Activated CD8-positive, alpha-beta memory T cell treated with anti-CD3 and anti-CD28 coated beads, Interleukin-2, amount 50 U/mL, for 48 hours (primary cell): Measurements from ENCODE around the gene VGF.

Source experiments
- DNase-seq: peaks from one replicate; pipeline ENCODE4 v3.0.0-alpha.2; 2020

Gene VGF

DNA sequence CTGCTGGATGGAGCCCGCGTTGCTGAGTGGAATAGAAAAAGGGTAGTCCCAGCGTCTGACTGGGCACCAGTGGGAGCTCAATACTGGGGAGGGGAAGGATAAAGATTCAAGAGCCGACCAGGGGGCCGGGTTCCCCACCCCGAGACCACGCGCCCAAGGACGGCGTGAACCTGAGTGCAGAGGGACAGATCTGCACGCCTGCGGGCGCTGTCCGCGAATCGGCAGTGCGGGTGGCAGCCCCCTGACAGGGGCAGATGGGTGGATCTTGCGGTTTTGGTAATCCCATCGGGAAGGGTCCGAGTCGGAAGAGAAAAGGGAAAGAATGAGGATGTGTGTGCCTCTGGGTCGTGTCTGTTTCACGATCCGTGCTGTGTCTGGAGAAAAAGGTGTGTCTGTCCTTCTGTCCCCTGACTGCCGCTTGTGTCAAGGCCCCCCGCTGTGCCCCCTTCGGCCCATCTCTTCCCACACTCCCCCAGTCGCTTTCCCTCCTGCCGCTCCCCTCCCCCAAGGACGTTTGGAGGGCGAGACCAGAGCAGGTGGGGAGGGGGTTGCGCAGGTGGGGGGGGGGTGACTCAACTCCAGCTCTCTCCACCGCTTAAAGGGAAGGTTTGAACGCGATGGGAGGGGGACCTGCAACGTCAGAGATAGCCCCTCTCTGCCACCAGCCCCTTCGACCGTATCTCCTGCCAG lies 734 bp upstream of the VGF start:
- no peak for DNase-seq

DNA sequence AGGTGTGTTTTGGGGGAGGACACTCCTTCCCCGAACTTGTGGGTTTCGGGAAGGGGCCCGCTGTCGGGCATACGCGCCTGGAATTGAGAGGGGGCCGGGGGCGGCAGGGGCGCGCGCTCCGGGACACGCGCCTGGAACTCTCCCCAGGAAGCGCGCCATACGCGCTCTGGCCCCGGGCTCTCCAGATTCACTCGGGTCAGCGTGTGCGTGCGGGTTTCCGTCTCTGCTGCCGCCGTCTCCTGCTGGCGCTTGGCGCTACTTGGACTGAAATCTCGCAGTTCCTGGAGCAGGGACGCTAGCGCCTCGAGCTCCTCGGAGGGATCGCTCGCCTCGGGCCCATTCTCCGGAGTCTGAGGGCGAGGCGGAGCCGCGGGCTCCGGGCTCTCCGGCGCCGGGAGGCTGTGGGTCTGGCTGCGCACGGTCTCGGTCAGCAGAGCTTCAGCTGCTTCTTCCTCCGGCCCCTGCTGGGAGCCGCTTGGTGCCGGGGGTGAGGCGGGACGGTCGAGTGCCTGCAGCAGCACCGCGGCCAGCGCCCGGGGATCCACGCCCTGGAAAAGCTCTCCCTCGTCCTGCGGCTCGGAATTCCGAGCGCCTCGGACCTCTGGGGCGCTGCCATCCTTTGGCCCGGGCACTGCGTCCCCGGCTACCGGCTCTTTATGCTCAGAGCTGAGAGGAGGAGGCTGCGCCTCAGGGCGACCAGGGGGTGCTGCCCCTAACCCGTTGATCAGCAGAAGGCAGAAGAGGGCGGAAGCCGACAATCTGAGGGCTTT lies 1.1 kb downstream of the VGF start:
- DNase-seq = no peak

DNA sequence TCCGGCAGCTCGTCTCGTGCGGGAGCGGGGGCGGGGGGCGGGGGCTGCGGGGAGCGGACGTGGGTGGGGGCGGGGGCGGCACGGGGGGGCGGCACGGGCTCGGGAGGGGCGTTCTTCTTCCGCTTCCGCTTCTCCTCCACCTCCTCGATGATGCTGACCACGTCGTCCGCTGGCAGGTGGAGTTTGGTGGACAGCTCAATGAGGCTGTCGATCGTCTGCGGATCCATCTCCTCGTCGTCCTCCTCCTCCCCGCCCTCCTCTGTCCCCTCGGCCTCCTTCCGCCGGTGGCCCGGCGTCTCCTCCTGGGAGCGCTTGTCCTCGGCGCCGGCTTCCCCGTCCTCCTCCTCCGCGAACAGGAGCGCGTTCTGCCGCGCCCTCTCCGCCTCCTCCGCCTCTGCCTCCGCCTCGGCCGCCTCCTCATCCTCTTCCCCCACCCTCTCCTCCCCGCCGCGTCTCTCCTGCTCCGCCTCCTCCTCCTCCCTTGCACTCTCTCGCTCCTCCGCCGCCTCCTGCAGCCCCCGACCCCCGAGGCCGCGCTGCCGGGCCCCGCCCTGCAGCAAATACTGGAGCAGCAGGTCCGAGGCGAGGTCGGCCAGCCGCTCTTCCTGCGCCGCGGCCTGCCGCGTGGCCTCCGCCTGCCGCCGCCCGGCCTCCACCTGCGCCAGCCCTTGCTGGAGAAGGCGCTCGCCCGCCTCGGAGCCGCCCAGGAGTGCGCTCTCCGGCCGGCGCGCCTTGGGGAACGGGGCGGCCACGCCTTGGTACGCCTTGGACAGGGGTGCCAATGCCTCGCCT lies 1.9 kb downstream of the VGF start:
- no peak for DNase-seq

DNA sequence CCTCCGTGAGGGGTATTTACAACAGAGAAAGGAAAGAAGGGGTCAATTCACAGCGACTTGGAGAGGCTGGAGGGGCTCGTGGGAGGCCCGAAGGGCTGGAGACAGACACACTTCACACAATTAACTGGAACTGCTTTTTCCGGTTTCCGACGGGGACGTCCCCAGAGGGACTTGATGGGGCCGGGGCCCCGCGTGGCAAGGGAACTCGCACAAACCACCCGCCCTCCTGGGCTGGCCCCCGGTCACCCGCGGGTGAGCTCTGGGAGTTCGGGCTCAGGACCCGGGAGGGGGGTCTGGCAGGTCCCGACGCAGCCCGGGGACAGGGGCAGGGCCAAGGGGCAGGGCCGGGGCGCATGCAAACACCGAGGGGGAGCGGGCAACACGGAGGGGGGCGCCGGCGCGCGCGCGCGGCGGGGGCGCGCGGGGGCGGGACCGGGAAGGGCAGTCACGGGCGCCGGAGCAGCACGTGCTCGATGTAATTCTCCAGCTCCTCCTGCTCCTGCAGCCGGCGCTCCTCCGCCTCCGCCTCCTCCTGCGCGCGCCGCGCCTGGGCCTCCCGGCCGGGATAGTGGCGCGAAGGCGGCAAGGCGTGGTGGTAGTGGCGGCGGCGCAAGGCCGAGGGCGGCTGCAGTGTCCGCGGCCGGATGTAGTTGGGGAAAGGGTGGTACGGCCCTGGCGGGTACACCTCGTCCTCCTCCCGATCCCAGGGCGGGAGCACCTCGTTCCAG lies 2.7 kb downstream of the VGF start:
- DNase-seq = no peak

DNA sequence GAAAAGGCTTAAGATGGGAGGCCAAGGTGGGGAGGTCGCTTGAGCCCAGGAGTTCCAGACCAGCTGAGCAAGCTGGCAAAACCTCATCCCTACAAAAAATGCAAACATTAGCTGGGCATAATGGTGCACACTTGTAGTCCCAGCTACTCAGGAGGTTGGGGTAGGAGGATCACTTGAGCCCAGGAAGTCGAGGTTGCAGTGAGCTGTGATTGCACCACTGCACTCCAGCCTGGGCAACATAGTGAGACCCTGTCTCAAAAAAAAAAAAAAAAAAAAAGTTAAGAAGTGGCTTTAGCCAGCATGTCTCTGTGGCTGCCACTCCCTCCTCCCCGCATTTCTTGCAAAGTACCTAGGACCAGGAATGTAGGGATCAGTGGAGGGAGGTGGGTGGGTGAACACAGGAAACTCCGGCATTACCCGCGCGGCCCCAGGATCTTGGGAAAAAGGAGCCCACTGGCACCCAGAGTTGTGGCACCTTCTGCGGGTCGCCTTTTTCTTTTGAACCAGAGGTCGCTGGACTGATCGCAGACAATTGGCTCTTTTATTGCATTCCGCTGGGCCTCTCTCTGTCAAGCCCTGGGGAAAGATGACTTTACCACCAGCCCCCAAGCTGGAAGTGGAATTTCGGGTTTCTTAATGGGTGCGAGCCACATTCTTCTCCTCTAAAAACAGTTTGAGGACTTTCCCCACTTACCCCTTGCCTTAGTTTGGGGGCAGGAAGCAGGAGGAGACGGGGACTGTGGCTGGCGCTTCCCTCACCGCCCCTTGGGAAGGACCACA lies 3.5 kb downstream of the VGF start:
- no peak for DNase-seq

DNA sequence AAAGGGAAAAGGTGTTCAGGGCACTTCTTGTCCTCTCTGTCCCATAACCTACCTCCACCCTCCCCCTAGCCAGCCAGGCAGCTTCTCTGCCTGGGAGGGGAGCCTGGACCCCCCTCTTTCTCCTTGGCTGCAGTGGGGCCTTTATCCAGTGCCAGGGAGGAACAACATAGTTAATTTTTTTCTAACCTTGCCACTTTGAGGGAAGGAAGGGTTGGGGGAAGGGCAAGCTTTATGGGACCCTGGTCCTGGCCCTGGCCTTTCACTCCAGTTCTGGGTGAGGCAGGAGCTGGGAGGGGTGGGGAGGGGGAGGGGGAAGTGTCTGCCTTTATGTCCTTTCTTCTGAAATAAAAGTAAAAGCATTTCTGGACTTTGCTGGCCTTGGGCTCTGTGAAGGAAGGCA lies 4.5 kb downstream of the VGF start:
- no peak for DNase-seq

DNA sequence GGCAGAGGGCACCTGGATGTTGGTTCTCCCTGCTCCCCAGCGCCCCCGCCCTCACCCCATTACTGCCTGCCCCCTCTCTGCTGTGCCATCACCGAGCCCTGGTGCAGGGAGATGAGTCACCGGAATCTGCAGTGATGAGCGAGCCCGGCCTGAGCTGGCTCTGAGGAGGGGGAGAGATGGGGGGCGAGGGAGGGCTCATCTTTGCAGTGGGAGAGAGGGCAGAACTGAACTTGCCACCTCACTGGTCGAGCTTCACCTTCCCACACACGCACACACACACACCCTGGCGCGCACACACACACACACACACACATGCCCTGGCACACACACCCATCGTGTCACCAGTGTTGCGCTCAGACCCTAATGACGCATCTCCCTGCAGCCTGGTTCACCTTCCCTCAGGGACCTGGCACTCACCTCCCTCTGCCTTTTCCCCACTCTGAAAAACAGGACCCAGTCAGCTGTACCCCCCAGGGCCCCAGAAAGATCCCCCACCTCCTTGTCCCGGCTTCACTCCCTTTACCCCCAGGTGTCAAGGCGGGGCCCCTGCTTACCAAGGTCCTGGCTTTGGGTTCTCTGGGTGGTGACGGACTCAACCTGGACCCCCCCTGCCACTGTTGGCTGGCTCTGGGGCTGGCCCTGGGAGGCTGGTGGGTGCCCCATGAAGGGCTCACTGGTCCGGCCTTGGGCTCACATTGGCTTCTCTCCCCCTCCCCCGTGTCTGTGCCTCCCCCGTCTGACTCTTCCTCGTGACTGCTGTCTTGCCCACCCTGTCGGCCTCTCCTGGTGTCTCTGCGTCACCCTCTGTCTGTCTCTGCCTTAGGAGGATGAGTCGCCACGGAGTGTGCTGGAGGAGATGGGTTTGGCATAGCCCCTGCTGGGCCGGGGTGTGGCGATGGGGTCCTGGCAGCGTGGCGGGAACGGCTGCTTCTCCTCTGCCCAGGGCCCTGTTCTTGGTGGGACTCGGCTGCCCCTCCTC lies 5.4 kb downstream of the VGF start:
- no peak for DNase-seq

DNA sequence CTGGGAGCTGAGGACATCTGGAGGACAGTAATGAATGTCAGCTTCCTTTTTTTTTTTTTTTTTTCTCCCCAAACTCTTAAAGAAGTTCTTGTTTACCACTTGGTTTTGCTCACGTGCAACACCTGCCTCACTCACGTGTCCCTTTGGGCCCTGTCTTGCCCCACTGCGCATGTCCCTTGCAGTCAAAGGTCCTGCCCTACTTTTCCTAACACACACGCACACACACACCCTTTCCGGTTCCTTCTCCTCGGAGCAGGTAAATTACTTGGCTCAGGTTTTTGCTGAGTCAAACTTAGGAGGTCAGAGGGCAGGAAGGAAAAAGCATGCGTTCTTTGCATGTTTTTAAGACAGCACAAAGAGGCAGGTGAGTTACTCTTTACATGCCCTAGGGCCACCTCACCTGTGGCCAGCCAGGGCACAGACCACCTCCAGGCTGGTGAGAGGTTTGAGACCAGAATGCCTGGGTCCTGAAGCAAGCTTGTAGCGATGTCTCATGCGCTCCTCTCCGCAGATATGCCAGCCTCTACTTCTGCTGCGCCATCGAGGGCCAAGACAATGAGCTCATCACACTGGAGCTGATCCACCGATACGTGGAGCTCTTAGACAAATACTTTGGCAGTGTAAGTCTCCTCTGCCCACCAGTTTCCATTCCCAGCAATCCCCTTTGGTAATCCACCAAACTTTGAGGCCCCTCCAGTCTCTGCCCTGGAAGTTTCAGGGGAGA lies 8.3 kb downstream of the VGF start:
- DNase-seq = no peak

DNA sequence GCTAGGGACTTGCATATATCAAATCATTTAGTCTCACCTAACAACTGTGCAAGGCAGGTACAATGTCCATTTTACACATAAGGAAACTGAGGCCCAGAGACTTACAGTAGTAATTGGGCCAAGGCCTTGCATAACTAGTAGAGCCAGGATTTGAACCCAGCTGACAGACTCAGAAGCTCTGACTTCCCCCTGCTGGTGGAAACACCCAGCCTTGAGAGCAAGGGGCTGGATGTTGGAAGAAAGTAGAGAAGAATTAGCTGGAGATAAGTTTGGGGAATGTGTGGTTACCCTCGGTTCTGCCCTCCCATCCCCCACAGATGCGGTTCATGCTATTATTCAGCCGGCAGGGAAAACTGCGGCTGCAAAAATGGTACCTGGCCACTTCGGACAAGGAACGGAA lies 9.1 kb downstream of the VGF start:
- no peak for DNase-seq

DNA sequence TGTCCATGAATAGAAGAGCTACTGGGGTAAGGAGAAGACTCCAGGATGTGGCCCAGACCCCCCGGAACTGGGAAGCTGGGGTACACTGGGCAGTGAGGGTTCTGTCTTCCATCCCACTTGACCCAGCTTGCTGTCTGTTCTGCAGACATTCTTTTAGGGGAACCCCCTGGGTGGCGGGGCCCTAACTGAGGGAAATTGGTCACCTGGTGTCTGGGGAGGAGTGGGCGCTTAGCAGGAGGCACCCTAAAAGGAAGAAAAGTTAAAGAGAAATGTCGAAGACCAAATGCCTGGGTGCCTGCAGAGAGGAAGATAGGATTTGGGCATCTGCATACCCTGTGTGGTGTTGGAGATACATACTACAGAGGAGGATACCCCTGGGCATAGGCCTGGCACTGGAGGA lies 10.1 kb downstream of the VGF start:
- no peak for DNase-seq

DNA sequence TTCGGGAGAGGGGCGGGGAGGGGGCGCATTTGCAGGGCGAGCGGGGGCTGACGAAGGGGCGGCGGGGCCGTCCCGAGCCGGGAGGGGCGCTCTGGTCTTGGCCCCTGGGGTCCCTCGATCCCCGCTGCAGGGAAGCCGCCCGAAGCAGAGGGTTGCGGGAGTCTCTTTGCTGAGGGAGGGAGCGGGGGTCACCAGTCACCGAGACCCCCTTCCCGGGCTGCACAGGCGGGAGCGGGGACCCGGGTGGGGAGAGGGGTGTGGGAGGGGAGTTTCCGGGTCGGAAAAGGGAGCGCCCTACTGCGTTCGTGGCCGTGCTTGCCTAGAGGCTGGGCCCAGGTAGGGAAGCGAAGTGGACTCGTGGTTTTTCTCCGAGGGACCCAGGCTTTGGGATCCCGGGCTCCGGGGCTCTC lies 10.7 kb downstream of the VGF start:
- no peak for DNase-seq

DNA sequence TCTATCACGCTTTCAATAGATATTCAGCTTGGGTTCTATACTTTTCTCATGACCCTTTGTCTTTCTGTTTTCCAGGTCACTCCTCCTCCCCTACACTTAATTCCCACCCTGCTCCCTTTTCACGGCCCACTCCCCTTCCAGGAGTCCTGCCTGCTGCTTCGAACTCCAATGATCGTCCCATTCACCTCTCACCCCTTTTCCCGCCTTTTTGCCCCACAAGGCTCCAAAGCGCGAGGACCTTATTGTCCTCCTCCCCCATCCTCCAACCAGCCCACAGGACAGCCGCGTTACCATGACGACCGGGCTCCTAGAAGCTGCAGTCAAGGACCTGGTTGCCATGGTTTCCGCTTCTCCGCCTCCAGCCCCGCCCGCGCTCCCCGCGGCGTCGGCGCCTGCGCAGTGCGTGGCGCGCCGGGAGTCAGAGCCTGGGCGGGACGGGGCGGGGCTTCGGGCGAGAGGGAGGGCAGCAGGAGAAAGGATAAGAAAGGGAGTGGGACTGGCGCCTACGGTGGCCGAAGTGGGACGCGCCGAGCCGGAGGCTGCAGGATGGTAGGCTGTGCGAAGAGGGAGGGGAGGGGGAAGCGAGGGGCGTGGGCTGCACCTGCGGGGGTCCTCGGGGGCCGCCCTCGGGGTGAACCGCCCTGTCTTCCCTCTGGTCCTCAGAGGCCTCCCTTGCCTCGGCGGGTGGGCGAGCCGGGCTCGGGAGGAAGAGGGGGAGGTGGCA lies 11.2 kb downstream of the VGF start, which contains the start of gene AP1S1:
AP1S1 (plus strand) TSS at position 508 of the 724 bp plus-strand sequence; CDS start at position 547, 39 bp downstream.
- peak; percentile 95 for DNase-seq

DNA sequence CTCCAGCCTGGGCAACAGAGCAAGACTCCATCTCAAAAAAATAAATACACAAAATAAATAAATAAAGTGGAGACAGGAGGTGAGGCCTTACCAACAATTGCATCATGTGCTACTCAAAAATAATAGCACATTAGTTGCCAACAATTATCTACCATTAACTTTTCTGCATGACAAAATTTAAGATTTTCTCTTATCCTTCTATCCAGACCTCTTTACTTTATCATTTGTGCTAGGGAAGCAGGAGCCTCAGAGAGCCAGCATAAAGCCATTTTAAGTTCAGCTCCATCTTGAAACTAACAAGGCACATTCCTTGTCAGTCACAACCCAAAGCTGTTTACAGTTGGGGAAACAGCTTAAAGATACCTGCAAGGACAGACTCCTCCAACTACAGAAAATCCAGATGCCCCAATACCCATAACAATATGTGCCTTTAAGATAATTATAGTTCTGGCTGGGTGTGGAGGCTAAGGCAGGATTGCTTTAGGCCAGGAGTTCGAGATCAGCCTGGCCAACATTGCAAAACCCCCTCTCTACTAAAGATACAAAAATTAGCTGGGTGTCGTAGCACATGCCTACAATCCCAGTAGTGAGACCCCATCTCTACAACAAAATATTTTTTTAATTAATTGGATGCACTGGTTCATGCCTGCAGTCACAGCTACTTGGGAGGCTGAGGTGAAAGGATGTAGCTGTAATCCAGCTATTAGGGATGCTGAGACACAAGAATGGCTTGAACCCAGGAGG lies 13.3 kb downstream of the VGF start:
- DNase-seq = no peak

DNA sequence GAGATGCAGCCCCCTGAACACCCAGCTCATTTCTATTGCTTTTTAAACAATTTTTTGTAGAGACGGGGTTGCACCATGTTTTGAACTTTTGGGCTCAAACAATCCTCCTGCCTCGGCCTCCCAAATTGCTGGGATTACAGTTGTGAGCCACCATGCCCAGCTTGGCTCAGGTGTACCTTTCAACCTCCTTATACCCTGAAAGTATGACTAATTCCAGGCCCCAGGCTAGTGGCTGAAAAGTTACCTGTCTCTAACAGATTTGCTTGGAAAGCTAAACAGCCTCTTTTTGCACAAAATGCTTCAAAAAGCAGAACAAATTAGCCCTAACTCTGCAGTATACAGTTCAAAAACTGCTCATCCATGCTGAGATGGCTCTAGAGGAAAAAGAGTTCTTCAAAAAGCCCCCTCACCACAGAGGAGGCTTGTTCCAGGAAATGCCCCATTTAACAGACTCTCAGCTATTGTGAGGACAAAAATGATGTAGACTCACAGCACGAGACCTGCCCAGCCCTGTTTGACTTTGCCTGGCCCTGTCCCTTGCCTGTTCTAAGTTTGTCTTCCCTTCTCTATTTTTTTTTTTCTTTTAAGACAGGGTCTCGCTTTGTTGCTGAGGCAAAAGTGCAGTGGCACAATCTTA lies 24.5 kb downstream of the VGF start:
- no peak for DNase-seq

DNA sequence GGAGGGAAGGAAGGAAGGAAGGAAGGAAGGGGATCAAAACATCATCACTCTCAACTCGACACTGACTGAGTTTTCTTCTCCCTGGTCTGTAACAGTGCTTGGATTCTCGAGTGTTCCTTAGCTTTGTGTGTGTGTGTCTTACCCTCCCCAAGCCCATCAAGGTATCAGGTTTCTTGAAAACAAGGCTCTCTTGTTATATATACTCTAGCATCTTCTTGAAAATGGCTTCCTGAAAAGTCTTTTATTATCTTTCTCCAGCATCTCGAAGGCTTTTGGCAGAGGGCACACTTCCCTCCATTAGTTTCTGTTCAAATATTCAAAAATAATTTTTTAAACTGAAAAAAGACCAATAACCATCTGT lies 25.1 kb downstream of the VGF start:
- no peak for DNase-seq

DNA sequence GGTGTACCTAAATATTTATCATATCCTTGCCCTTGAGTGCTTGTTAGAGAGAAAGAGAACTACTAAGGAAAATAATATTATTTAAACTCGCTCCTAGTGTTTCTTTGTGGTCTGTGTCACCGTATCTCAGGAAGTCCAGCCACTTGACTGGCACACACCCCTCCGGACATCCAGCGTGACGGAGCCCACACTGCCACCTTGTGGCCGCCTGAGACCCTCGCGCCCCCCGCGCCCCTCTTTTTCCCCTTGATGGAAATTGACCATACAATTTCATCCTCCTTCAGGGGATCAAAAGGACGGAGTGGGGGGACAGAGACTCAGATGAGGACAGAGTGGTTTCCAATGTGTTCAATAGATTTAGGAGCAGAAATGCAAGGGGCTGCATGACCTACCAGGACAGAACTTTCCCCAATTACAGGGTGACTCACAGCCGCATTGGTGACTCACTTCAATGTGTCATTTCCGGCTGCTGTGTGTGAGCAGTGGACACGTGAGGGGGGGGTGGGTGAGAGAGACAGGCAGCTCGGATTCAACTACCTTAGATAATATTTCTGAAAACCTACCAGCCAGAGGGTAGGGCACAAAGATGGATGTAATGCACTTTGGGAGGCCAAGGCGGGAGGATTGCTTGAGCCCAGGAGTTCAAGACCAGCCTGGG lies 27.0 kb downstream of the VGF start:
- DNase-seq = peak; percentile 86

DNA sequence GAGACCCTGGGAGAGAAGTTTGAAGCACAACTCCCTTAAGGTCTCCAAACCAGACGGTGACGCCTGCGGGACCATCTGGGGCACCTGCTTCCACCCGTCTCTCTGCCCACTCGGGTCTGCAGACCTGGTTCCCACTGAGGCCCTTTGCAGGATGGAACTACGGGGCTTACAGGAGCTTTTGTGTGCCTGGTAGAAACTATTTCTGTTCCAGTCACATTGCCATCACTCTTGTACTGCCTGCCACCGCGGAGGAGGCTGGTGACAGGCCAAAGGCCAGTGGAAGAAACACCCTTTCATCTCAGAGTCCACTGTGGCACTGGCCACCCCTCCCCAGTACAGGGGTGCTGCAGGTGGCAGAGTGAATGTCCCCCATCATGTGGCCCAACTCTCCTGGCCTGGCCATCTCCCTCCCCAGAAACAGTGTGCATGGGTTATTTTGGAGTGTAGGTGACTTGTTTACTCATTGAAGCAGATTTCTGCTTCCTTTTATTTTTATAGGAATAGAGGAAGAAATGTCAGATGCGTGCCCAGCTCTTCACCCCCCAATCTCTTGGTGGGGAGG lies 27.6 kb downstream of the VGF start:
- no peak for DNase-seq
